ENCODE measurements around the gene KIF19.
A peak's percentile ranks its signal among the peaks of the same experiment; 100 is the strongest.

The KIF19 gene

GRCh38 chr17:74362810-74363498 is 36.9 kb downstream of the KIF19 start:
- H3K4me1 Mint-ChIP-seq (ENCODE audit: low read depth in 2 of 2): peaks cover under 1 to 7% of the 10 kb centered on the region in 2 donors
- ATAC-seq (replicated peaks) (no peak), DNase-seq (no peak)
- H3K27ac Mint-ChIP-seq: no peak overlapping the region
- H3K36me3 Mint-ChIP-seq (ENCODE audit: insufficient read depth): no peaks in the 10 kb centered on the region
- H3K9me3 Mint-ChIP-seq: no peaks in the 10 kb centered on the region
- no peak overlapping the region for H3K4me3 Mint-ChIP-seq
- peaks cover 19 to 60% of the 10 kb centered on the region in 2 donors for H3K27me3 Mint-ChIP-seq

GRCh38 chr17:74367206-74367605 is 41.2 kb downstream of the KIF19 start, which contains the start of gene GPR142:
Gene GPR142 (plus strand): TSS chr17:74367506. CDS start chr17:74369541, 2,035 bp downstream.
- Mint-ChIP-seq H3K4me1 (ENCODE audit: low read depth in 2 of 2) (peaks cover 12 to 14% of the 10 kb centered on the region in 2 donors), H3K4me3 (peak within 1 kb of the TSS in 1 of 2 donors; percentile 71)
- ATAC-seq (replicated peaks): no peak

GRCh38 chr17:74368341-74369081 is 42.5 kb downstream of the KIF19 start:
- H3K36me3 Mint-ChIP-seq (ENCODE audit: insufficient read depth): no peaks in the 10 kb centered on the region
- DNase-seq (peak; percentile 71 to 76 (median 74)), ATAC-seq (replicated peaks) (peak; percentile 81)
- no peaks in the 10 kb centered on the region for H3K9me3 Mint-ChIP-seq
- peaks cover 12 to 14% of the 10 kb centered on the region in 2 donors for H3K4me1 Mint-ChIP-seq (ENCODE audit: low read depth in 2 of 2)
- H3K27ac Mint-ChIP-seq: peak overlapping the region; percentile 42 to 78
- peaks cover 9 to 35% of the 10 kb centered on the region in 2 donors for H3K27me3 Mint-ChIP-seq
- peak overlapping the region; percentile 64 to 71 for H3K4me3 Mint-ChIP-seq

More at GRCh38 chr17:74367206-74367605, 41.2 kb downstream of the KIF19 start, which contains the start of gene GPR142:
- no peak for DNase-seq
- Mint-ChIP-seq H3K27me3 (peaks cover 9 to 38% of the 10 kb centered on the region in 2 donors), H3K36me3 (ENCODE audit: insufficient read depth) (no peaks in the 10 kb centered on the region), H3K9me3 (no peaks in the 10 kb centered on the region), H3K27ac (no peak within 1 kb of the TSS)

- Mint-ChIP-seq H3K27ac (peak overlapping the region; percentile 42 to 78), H3K27me3 (peaks cover 9 to 32% of the 10 kb centered on the region in 2 donors), H3K36me3 (ENCODE audit: insufficient read depth) (no peaks in the 10 kb centered on the region), H3K9me3 (no peaks in the 10 kb centered on the region), H3K4me3 (peak overlapping the region; percentile 64 to 71), H3K4me1 (ENCODE audit: low read depth in 2 of 2) (peaks cover 12 to 14% of the 10 kb centered on the region in 2 donors)
- peak; percentile 74 for ATAC-seq (replicated peaks)
- peak; percentile 20 to 25 (median 21) for DNase-seq
Observed at GRCh38 chr17:74369221-74369620, 43.2 kb downstream of the KIF19 start.

- DNase-seq (no peak), ATAC-seq (replicated peaks) (no peak)
- peak overlapping the region in 1 of 2 donors; percentile 78 for H3K27ac Mint-ChIP-seq
- H3K9me3 Mint-ChIP-seq: no peaks in the 10 kb centered on the region
- H3K4me1 Mint-ChIP-seq (ENCODE audit: low read depth in 2 of 2): peaks cover 12 to 14% of the 10 kb centered on the region in 2 donors
- H3K4me3 Mint-ChIP-seq: peak overlapping the region; percentile 64 to 71
- peaks cover 9 to 32% of the 10 kb centered on the region in 2 donors for H3K27me3 Mint-ChIP-seq
- H3K36me3 Mint-ChIP-seq (ENCODE audit: insufficient read depth): no peaks in the 10 kb centered on the region
Observed at GRCh38 chr17:74369665-74370490, 43.9 kb downstream of the KIF19 start.

GRCh38 chr17:74371653-74372147 is 45.7 kb downstream of the KIF19 start:
- Mint-ChIP-seq H3K27me3 (peaks cover 9 to 32% of the 10 kb centered on the region in 2 donors), H3K36me3 (ENCODE audit: insufficient read depth) (no peaks in the 10 kb centered on the region), H3K9me3 (no peaks in the 10 kb centered on the region), H3K27ac (no peak overlapping the region), H3K4me1 (ENCODE audit: low read depth in 2 of 2) (peaks cover 12 to 14% of the 10 kb centered on the region in 2 donors), H3K4me3 (no peak overlapping the region)
- ATAC-seq (replicated peaks) (no peak), DNase-seq (no peak)

- Mint-ChIP-seq H3K9me3 (no peaks in the 10 kb centered on the region), H3K27me3 (peaks cover 9 to 32% of the 10 kb centered on the region in 2 donors), H3K27ac (no peak overlapping the region), H3K4me3 (no peak overlapping the region), H3K4me1 (ENCODE audit: low read depth in 2 of 2) (peaks cover 12 to 14% of the 10 kb centered on the region in 2 donors), H3K36me3 (ENCODE audit: insufficient read depth) (no peaks in the 10 kb centered on the region)
- DNase-seq (no peak), ATAC-seq (replicated peaks) (no peak)
Observed at GRCh38 chr17:74372426-74372825, 46.4 kb downstream of the KIF19 start.

GRCh38 chr17:74373838-74374606 is 48.0 kb downstream of the KIF19 start:
- DNase-seq (no peak), ATAC-seq (replicated peaks) (no peak)
- Mint-ChIP-seq H3K9me3 (no peaks in the 10 kb centered on the region), H3K27me3 (peaks cover 6 to 21% of the 10 kb centered on the region in 2 donors), H3K4me3 (no peak overlapping the region), H3K36me3 (ENCODE audit: insufficient read depth) (peaks cover 3% of the 10 kb centered on the region), H3K27ac (no peak overlapping the region), H3K4me1 (ENCODE audit: low read depth in 2 of 2) (peaks cover 7 to 12% of the 10 kb centered on the region in 2 donors)

GRCh38 chr17:74374858-74375257 is 48.8 kb downstream of the KIF19 start:
- Mint-ChIP-seq H3K27ac (no peak overlapping the region), H3K9me3 (no peaks in the 10 kb centered on the region), H3K27me3 (peaks cover 0 to 13% of the 10 kb centered on the region in 2 donors), H3K4me1 (ENCODE audit: low read depth in 2 of 2) (peaks cover 0 to 8% of the 10 kb centered on the region in 2 donors), H3K4me3 (no peak overlapping the region), H3K36me3 (ENCODE audit: insufficient read depth) (peaks cover 3% of the 10 kb centered on the region)
- ATAC-seq (replicated peaks) (no peak), DNase-seq (no peak)

GRCh38 chr17:74379495-74380085 is 53.6 kb downstream of the KIF19 start:
- Mint-ChIP-seq H3K4me1 (ENCODE audit: low read depth in 2 of 2) (peaks cover 6 to 19% of the 10 kb centered on the region in 2 donors), H3K4me3 (peak overlapping the region; percentile 33 to 43), H3K27me3 (no peaks in the 10 kb centered on the region), H3K9me3 (no peaks in the 10 kb centered on the region), H3K36me3 (ENCODE audit: insufficient read depth) (peaks cover 5% of the 10 kb centered on the region), H3K27ac (peak overlapping the region in 1 of 2 donors; percentile 84)
- DNase-seq: peak; percentile 92 to 95 (median 94)
- ATAC-seq (replicated peaks): peak; percentile 92

GRCh38 chr17:74380086-74380958 is 54.3 kb downstream of the KIF19 start:
- no peak for ATAC-seq (replicated peaks)
- H3K4me3 Mint-ChIP-seq: peak overlapping the region in 1 of 2 donors; percentile 43

More at GRCh38 chr17:74380086-74380958, 54.3 kb downstream of the KIF19 start:
- Mint-ChIP-seq H3K36me3 (ENCODE audit: insufficient read depth) (peaks cover 5% of the 10 kb centered on the region), H3K9me3 (no peaks in the 10 kb centered on the region), H3K4me1 (ENCODE audit: low read depth in 2 of 2) (peaks cover 6 to 19% of the 10 kb centered on the region in 2 donors), H3K27ac (peak overlapping the region in 1 of 2 donors; percentile 84), H3K27me3 (no peaks in the 10 kb centered on the region)
- no peak for DNase-seq
